ENCODE data around the gene PPP1R12A. TPM values are rescaled to one million over a fixed set of nuclear protein-coding genes. Genes with fewer than 3 reads are reported as not detected.
A peak's percentile ranks its signal among the peaks of the same experiment; 100 is the strongest.

PPP1R12A gene
- total and polyA plus RNA-seq, 12 donors = 11.5 to 73.5 (median 58.6) TPM

DNA sequence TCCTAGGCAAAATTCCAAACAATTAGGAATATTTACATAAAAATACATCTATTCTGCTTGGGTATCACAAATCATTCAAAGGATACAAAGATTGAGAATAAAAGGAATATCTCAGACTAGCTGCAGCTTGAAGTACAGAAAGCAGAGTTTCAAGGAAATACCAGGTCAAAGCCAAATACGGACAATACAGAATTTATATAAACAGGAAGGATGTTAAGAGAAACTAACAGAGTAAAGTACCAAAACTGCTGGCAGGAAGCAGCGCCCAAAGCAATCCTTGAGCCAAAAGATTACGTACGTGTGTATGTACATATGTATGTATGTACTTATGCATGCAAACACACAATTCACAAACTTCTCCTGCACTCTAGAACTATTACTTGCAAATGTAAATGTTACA is 86.6 kb downstream of the PPP1R12A start:
- no peak overlapping the region for H3K4me3 ChIP-seq
- no peaks in the 10 kb centered on the region for H3K27me3 ChIP-seq
- DNase-seq (no peak), ATAC-seq (peak in 3 of 8 donors; percentile 17 to 70 (median 38))
- peaks cover 0 to 24% (median 10%) of the 10 kb centered on the region in 9 donors for H3K36me3 ChIP-seq
- peaks cover 0 to 22% (median 9%) of the 10 kb centered on the region in 11 donors for H3K9me3 ChIP-seq
- intact Hi-C loops (cut with DNase I) = no loop called here
- H3K4me1 ChIP-seq = peaks cover 0 to 50% (median 19%) of the 10 kb centered on the region in 9 donors
- WGBS, 2 donors = 24 to 31% methylated on average over 4 of the region's 4 CpGs
- TF ChIP-seq CTCF (IDR thresholded peaks at IDR 0.05) = no peak
- peak overlapping the region in 6 of 10 donors; percentile 19 to 54 (median 44) for H3K27ac ChIP-seq

GRCh38 chr12:79847417-79847816 is 87.5 kb downstream of the PPP1R12A start:
- Histone ChIP-seq H3K36me3 (peaks cover 0 to 32% (median 10%) of the 10 kb centered on the region in 9 donors), H3K4me1 (peaks cover 0 to 50% (median 19%) of the 10 kb centered on the region in 9 donors), H3K4me3 (no peak overlapping the region), H3K27ac (peak overlapping the region in 4 of 10 donors; percentile 30 to 54 (median 52)), H3K9me3 (peaks cover 0 to 20% (median 9%) of the 10 kb centered on the region in 11 donors), H3K27me3 (no peaks in the 10 kb centered on the region)
- intact Hi-C loops (cut with DNase I) = no loop called here
- no peak for TF ChIP-seq CTCF (IDR thresholded peaks at IDR 0.05)
- no peak for DNase-seq
- WGBS, 2 donors = 62 to 63% methylated on average over 1 of the region's 1 CpG
- no peak for ATAC-seq

DNA sequence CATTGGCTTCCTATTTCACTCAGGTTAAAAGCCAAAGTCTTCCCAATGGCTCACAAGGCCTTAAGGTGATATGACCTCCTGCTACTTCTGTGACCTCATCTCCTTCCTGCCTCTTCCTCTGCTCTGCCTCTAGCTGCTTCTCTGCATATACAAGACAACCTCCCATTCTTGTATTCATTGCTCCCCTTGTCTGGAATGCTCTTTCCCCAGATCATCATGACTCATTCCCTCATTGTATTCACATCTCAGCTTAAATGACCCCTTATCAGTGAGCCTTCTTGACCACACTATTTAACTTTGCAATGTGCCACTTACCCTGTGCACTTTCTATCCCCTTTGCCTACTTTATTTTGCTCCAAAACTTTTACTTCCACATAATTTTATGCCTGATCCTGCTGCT is 90.2 kb downstream of the PPP1R12A start:
- TF ChIP-seq CTCF (IDR thresholded peaks at IDR 0.05) = no peak
- Histone ChIP-seq H3K36me3 (peaks cover 0 to 38% (median 10%) of the 10 kb centered on the region in 9 donors), H3K27ac (peak overlapping the region in 1 of 10 donors; percentile 10), H3K9me3 (no peaks in the 10 kb centered on the region), H3K27me3 (no peaks in the 10 kb centered on the region), H3K4me1 (peaks cover 0 to 64% (median 38%) of the 10 kb centered on the region in 9 donors), H3K4me3 (no peak overlapping the region)
- ATAC-seq (peak in 2 of 8 donors; percentile 19 to 51), DNase-seq (no peak)
- intact Hi-C loops (cut with DNase I) = loop anchor here in 1 of 10 donors (1.0 kb wide), 1 partner anchor 38 kb away; no protein-coding TSS in a partner anchor

GRCh38 chr12:79843978-79844377 is 90.9 kb downstream of the PPP1R12A start:
- Histone ChIP-seq H3K36me3 (peaks cover 0 to 45% (median 10%) of the 10 kb centered on the region in 9 donors), H3K9me3 (peaks cover 0 to 5% (median 0%) of the 10 kb centered on the region in 11 donors), H3K27ac (peak overlapping the region in 1 of 10 donors; percentile 10), H3K27me3 (no peaks in the 10 kb centered on the region), H3K4me1 (peaks cover 0 to 61% (median 38%) of the 10 kb centered on the region in 9 donors), H3K4me3 (no peak overlapping the region)
- 85 to 92% methylated on average over 3 of the region's 3 CpGs for WGBS, 2 donors
- DNase-seq = no peak
- no peak for TF ChIP-seq CTCF (IDR thresholded peaks at IDR 0.05)
- ATAC-seq = no peak
- intact Hi-C loops (cut with DNase I) = loop anchor here in 1 of 10 donors (1.0 kb wide), 1 partner anchor 38 kb away; no protein-coding TSS in a partner anchor
